Measurements from ENCODE around the gene MSI2.

DNA sequence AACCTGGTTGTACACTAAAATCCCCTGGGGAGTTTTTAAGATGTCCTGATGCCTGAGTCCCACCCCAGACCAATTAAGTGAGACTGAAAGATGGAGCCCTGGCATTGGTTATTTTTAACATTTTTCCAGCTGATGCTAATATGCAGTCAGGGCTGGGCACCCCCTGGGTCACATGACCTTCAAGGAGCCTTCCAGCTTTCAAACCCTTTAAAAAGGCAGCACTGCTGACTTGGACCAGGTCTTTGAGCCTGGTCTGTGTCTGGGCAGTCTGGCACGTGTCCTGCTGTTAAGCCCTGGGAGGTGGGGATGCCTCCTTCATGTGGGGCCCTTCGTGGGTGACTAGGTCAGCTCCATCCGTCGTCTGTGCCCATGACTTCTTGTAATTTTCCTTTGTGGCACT, 286.2 kb downstream of the MSI2 start:
- TF ChIP-seq, protein P1, sequence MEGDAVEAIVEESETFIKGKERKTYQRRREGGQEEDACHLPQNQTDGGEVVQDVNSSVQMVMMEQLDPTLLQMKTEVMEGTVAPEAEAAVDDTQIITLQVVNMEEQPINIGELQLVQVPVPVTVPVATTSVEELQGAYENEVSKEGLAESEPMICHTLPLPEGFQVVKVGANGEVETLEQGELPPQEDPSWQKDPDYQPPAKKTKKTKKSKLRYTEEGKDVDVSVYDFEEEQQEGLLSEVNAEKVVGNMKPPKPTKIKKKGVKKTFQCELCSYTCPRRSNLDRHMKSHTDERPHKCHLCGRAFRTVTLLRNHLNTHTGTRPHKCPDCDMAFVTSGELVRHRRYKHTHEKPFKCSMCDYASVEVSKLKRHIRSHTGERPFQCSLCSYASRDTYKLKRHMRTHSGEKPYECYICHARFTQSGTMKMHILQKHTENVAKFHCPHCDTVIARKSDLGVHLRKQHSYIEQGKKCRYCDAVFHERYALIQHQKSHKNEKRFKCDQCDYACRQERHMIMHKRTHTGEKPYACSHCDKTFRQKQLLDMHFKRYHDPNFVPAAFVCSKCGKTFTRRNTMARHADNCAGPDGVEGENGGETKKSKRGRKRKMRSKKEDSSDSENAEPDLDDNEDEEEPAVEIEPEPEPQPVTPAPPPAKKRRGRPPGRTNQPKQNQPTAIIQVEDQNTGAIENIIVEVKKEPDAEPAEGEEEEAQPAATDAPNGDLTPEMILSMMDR (IDR thresholded peaks at IDR 0.05; ENCODE audit: extremely low read depth in 1 of 2, insufficient read depth in 1 of 2, low read depth in 1 of 2, low read length in 2 of 2) = no peak
- TF ChIP-seq EZH2 (IDR thresholded peaks at IDR 0.05; ENCODE audit: borderline replicate concordance, low read depth, low read length, severe bottlenecking) (no peak), POLR2A (IDR thresholded peaks at IDR 0.05; ENCODE audit: low read depth, low read length) (no peak), POLR2AphosphoS5 (IDR thresholded peaks at IDR 0.05; ENCODE audit: insufficient read depth, low read depth, low read length) (no peak), MYC (IDR thresholded peaks at IDR 0.05; ENCODE audit: low read depth, low read length) (no peak), FOS (IDR thresholded peaks at IDR 0.05; ENCODE audit: borderline replicate concordance, insufficient read depth, low read length) (no peak), JUN (IDR thresholded peaks at IDR 0.05; ENCODE audit: borderline replicate concordance, insufficient read depth, insufficient read length, low read depth) (no peak)
- TF ChIP-seq, protein P2, sequence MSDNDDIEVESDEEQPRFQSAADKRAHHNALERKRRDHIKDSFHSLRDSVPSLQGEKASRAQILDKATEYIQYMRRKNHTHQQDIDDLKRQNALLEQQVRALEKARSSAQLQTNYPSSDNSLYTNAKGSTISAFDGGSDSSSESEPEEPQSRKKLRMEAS (IDR thresholded peaks at IDR 0.05; ENCODE audit: insufficient read depth, insufficient read length) = no peak

Measured in endothelial cell of umbilical vein (primary cell).